DND-41 (cell line): Measurements from ENCODE around the gene ALPK3.

Experiments
- EZH2 ChIP-seq: IDR thresholded peaks from 3 replicates; pipeline ENCODE4 v1.6.1; 2012; ENCODE audit warnings: borderline replicate concordance, low read depth, mild to moderate bottlenecking, moderate library complexity, low read length, inconsistent platforms; ENCODE audit not compliant: severe bottlenecking
- TF ChIP-seq, protein P1 (sequence below): IDR thresholded peaks from 2 replicates; pipeline ENCODE4 v1.5.1; 2012; ENCODE audit warnings: borderline replicate concordance, low read length, moderate library complexity, mild to moderate bottlenecking; ENCODE audit not compliant: poor library complexity, severe bottlenecking; ENCODE audit errors: extremely low read depth

DNA sequence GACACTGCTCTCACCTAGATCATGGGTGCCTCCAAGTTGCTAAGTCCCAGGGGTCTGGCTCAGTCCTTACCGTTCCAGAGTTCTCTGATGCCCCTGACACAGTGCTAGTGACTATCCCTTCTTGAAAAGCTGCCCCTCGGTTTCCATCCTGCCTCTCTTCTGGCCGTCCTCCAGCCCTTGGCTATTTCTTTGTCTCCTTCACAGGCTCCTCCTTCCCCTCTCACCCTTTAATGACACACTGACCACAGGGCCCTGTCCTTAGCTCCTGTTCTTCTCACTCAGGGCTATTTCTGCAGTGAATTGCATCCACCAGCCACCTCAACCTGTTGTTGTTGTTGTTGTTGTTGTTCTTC lies 98.4 kb downstream of the ALPK3 start:
- TF ChIP-seq, protein P1, sequence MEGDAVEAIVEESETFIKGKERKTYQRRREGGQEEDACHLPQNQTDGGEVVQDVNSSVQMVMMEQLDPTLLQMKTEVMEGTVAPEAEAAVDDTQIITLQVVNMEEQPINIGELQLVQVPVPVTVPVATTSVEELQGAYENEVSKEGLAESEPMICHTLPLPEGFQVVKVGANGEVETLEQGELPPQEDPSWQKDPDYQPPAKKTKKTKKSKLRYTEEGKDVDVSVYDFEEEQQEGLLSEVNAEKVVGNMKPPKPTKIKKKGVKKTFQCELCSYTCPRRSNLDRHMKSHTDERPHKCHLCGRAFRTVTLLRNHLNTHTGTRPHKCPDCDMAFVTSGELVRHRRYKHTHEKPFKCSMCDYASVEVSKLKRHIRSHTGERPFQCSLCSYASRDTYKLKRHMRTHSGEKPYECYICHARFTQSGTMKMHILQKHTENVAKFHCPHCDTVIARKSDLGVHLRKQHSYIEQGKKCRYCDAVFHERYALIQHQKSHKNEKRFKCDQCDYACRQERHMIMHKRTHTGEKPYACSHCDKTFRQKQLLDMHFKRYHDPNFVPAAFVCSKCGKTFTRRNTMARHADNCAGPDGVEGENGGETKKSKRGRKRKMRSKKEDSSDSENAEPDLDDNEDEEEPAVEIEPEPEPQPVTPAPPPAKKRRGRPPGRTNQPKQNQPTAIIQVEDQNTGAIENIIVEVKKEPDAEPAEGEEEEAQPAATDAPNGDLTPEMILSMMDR, result no peak
- TF ChIP-seq EZH2, result no peak
